ENCODE results near the gene FNIP2.
"Not testable (repeated sequence)": the region's sequence is repeated elsewhere in the genome, so short reads cannot be mapped to it uniquely, and the experiment has no call there.

FNIP2 gene

DNA sequence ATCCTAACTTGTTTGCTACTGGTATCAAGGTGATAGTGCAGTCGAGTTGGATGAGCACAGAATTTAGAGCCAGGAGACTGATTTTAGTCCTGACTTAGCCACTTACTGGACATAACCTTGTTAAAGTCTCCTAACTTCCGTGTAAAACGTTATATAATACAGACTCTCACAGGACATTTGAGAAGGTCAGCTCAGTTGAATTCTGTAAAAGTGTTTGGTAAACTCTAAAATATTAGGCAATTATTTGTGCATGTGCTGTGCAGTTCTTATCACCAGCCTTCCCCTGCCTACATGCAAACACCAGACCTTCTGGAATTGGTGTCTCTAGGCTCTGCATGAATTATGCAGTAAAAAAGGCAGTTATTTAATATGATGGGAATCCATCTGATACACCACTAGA lies 45.4 kb downstream of the FNIP2 start:
- DNase-seq (ENCODE audit: low read depth in 2 of 2) = no peak

DNA sequence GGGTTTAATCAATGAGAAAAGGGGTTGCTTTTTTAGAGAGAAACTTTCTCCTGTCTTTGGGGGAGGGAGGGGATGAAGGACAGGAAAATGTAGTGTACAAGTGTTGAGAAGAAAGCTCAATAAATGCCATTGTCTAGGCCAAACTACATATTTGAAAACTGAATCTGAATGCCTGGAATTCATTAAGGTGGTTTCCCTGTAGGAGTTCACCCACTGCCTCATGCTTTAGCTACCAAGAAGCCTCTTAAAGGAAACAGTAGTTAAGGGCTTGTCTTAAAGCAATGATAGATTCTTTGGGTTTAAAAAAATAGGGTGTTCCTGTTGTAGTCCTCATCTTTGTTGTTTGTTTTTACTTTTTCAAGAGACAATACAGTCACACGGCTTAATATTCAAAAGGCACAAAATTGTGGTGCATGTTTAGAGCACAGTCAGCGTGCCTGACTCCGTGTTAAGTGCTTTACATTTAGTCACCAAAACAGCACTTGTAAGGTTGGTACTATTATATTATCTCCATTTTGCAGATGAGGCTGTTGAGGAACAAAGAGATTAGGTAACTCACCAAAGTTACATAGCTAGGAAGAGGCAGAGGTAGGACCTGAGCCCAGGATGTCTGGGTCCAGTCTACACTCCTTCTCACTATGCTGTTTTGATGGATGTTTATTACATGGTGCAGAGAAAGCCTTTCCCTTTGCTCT lies 46.0 kb downstream of the FNIP2 start:
- DNase-seq (ENCODE audit: low read depth in 2 of 2) = no peak

DNA sequence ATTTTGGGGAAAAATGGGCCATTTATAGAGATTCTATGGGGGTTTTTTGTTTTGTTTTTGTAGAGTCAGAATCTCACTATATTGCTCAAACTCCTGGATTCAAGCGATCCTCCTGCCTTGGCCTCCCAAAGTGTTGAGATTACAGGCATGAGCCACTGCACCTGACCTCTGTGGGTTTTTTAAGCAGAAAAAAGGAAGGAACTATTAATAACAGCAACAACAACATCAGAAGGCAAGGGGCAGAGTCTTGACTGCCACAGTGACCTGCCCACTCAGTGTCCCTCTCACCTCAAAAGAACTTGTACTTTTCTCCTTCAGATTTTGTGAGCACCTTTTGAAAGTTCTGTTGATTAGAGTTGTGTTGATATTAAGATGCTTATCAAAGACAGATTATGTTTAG lies 48.1 kb downstream of the FNIP2 start:
- DNase-seq (ENCODE audit: low read depth in 2 of 2) = no peak

DNA sequence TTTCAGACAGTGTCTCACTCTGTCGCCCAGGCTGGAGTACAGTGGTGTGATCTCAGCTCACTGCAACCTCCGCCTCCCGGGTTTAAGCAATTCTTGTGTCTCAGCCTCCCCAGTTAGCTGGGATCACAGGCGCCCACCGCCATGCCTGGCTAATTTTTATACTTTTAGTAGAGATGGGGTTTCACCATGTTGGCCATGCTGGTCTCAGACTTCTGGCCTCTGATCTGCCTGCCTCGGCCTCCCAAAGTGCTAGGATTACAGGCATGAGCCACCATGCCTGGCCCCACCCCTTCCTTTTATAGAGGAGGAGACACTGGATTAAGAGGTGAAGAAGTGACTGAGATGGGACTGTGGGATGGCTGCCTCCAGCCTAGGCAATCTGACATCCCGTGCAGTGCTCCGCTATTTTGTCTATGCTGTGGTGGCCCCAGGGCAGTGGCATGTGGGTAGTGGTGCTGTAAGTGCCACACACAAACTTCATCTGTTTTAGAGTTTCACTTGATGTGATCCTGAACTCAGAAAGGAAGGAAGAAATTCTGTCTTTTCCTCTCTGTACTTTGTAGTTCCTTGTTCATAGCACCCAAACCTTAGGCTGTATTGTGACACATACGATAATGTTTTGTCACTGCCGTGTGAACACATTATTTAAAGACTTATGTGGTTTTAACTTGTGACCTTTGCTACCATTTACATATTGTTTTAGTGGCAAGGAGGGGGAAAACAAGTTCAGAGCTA lies 48.9 kb downstream of the FNIP2 start:
- no peak for DNase-seq (ENCODE audit: low read depth in 2 of 2)

DNA sequence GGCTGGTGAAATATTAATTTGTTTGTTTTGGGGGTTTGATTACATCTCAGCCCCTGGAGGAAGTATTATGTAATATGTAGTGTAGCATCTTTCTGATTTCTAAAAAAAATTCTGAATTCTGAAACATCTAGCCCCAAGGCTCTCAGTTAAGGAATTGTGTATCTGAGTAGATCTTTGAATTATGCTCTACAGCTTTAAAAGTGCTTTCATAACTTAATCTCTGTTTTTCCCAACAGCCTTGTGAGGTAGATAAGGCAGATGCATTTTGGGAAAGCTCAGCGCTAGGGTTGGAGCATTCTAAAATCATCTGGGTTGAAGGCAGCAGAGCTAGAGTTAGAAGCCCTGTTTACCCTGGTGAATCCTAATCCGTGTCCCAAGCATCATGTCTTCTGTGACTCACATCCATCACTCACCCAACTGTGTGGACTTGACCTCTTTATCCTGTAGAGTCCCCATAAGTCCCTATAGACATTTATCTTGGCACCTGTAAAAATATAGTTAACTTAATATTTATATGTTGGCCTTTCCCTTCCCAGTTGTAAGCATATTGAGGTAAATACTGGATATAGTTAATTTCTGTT lies 49.8 kb downstream of the FNIP2 start:
- no peak for DNase-seq (ENCODE audit: low read depth in 2 of 2)

DNA sequence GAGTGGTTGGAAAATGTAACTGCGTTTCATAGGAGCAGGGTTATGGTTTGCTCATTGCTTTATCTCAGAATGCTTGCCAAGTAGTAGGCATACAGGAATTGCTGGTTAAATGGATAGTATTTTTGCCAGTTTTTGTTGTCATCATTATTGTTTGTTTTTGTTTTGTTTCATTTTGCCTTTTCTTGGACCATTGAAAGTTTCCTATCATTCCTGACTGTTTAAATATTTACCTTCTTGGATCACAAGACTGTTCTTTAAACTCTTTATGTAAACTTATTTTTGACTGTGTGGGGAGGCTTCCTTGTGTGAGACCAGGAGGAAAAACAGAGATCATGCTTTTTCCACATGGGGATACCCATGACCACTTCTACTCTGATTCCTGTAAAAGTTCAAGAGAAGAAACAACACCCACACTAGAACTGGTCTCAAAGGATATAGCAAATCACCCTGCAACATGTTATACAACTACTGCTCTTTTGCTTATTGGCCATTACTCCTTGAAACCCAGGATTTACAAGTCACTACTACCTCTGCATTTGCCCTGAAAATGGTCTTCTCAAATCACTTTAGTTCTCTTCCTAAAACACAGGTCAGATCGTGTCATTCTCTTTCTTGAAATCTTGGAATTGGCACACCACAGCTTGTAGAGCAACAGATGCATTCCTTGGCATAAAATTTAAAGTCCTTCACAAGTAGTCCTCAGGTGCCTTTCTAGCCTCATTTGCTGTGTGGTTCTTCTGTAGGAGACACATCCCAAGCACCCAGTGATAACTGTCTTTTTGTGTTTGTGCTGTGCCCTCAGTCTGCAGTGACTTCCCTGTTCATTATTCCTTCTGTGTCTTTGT lies 51.3 kb downstream of the FNIP2 start:
- no peak for DNase-seq (ENCODE audit: low read depth in 2 of 2)

DNA sequence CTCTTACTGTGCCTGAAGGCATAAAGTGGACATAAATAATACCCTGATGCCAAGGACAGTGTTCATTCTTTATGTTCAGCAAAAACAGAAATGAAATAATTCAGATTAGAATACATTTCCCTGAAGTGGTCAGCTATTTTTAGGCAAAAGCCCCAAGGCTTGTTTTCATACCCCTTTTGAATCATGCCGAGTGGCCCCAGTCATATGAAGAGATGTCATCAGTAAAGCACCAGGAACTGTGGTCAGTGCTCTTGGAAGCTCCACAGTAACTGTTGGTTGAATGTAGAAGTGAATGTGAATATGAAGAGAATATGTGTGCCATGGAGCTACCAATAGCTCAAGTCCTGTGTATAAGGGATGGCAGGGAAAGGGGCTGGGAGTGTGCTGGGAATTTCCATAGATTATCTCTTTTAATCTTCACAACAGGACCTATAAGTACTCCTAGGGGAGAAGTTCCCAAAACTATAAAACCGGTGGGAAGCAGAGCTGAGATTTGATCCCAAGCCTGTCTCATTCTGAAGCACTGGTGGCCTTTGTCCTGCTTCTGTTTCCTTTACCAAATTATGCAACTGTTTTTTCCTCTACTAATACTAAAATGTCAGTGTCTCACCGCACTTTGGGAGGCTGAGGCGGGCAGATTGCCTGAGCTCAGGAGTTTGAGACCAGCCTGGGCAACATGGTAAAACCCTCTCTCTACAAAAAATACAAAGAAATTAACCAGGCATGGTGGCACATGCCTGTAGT lies 52.6 kb downstream of the FNIP2 start:
- no peak for DNase-seq (ENCODE audit: low read depth in 2 of 2)

DNA sequence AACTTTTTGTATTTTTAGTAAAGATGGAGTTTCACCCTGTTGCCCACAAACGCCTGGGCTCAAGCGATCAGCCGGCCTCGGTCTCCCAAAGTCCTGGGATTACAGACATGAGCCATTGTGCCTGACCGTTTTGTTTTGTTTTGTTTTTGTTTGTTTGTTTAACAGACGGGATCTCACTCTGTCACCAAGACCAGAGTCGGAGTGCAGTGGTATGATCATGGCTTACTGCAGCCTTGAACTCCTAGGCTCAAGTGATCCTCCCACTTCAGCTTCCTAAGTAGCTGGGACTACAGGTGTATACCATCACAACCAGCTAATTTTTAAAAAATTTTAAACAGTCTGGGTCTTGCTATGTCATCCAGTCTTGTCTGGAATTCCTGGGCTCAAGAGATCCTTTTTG lies 53.5 kb downstream of the FNIP2 start:
- DNase-seq (ENCODE audit: low read depth in 2 of 2) = no peak

DNA sequence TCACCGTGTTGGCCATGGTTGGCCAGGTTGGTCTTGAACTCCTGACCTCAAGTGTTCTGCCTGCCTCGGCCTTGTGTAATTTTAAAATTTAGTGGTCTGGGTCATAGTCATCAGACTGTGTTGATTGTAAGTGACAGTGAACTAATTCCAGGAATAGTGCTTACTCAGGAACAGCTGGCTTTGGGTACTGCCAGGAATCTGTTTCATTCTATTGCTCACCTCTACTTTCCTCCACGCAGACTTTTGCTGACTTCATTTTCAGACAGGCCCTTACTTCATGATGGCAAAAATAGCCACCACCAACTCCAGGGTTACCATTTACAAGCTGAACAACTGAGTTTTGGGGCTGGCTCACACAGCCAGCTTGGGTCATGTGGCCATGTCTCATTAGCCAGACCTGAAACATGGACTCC lies 54.6 kb downstream of the FNIP2 start:
- DNase-seq (ENCODE audit: low read depth in 2 of 2) = no peak

DNA sequence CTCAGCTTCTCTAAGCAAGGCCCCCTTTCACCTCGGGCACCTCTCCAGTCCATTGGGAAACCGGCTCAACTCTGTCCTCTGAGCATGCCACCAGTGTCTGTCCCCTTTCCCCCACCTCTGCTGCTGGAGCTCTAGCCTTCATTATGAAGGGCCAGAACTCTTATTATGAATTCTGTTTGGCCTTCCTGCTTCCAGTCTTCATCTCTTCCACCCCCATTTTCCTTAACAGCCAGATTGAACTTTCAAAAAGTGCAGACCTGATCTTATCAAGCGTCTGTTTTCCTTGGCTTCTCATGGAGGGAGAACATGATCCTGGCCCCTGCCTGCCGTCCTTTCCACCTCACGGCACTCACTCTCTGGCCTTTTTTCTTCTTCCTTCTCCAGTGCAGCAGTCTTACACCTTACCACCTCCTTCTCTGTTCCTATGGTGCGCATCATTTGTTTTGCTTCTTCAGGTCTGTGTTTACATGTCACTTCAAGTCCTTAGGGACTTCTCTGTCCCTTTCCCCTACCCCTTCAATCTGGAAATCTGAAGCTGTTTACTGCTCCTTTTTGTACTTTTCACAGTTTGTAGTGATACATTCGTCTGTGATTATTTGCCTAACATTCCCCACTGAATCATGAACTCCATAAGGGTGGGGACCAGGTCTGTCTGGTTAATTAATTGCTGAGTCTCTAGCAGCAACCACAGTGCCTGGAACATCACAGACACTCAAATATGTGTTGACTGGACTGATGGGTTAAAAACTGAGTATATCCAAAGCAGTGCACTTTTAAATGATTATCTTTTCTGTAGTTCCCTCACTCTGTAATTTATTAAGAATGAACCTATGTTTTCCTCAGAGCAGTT lies 55.8 kb downstream of the FNIP2 start:
- DNase-seq (ENCODE audit: low read depth in 2 of 2) = no peak

DNA sequence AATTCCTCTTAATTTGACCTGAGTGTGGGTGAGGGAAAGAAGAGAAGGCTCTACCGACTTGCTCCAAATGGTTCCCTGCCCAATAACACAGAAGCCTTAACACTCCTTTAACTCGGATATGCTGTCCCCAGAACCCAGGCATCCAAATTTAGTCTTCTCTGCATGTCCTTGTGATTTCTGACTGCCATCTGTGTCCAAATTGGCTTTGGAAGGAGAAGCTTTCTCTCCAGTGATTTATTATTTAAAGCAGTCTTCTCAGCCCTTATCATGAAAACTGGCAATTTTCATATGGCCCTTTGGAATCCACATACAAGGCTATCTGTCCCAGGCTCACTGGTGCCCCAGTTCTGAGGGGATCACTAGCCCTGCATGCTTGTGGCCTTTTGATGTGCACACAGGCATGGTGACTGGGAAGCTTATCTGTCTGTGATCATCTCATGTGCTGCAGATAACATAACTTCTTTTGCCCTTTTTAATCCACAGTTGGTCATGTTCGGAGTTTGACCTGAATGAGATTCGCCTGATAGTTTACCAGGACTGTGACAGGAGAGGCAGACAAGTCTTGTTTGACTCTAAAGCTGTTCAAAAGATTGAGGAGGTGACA lies 56.7 kb downstream of the FNIP2 start:
- no peak for DNase-seq (ENCODE audit: low read depth in 2 of 2)

DNA sequence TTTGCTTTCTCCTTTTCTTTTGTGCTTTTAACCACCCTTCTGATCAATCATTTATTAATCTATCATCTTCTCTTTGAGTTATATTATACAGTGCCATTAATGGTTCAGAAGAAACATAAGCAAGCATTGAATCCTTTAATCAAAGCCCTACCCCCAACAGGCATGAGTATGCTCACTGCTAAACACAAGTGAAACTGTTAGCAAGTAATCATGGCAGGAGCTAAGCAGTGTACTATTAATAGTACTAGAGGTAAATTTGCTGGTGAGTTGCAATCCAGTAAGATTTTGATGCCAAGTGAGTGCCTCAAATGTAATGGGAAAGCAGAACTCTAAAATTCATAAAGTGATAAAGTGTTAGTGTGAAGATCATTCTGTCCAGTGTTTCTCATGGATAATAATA lies 57.2 kb downstream of the FNIP2 start:
- DNase-seq (ENCODE audit: low read depth in 2 of 2) = no peak

DNA sequence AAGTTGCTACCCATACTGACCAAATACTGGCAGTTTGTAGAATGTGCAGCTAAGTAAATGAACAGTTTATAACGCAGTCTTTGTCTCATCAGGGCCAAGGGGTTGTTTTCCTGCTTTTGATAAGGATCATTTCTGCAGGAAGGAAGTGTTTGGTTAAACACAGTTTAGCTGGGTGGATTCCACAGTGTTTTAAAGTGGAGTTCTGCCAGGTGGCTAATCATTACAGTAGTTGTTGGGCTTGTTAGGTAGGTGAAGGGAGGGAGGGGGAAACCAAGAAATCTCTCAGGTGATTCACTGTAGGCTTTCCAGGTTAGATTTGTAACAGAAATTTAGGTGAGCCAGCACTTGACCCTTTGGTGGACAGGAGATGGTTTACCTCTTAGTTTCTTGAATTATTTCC lies 58.1 kb downstream of the FNIP2 start:
- DNase-seq (ENCODE audit: low read depth in 2 of 2) = no peak

DNA sequence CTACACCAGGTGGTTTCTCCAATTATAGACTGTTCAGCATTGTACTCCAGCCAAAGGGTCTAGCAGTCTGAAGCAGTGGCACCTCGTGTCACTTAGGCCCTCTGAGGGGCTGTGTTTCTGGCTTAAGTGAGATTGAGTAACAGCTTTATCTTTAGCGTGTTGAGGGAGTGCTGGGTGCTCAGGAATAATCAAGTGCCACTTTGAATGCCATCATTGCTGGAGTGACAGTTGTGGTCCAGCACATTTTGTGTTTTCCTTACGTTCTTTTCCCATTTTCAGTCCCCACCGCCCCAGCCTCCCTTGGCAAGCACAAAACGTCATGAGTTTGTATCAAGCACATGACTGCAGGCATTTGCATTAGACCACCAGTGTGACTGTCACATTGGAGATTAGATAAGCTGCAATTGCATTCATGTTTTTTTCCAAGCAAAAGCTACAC lies 58.7 kb downstream of the FNIP2 start:
- no peak for DNase-seq (ENCODE audit: low read depth in 2 of 2)

DNA sequence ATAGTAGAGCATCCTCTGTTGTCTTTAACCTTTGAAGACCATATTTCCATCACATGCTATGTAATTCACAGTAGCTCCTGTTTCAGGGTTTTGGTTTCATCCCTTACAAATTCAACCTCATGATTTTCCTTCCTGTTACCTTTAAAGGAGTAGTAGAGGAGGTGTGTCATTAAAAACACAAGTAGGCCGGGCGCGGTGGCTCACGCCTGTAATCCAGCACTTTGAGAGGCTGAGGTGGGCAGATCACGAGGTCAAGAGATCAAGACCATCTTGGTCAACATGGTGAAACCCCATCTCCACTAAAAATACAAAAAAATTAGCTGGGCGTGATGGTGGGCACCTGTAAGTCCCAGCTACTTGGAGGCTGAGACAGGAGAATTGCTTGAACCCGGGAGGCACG lies 59.3 kb downstream of the FNIP2 start:
- not testable (repeated sequence) for DNase-seq (ENCODE audit: low read depth in 2 of 2)

DNA sequence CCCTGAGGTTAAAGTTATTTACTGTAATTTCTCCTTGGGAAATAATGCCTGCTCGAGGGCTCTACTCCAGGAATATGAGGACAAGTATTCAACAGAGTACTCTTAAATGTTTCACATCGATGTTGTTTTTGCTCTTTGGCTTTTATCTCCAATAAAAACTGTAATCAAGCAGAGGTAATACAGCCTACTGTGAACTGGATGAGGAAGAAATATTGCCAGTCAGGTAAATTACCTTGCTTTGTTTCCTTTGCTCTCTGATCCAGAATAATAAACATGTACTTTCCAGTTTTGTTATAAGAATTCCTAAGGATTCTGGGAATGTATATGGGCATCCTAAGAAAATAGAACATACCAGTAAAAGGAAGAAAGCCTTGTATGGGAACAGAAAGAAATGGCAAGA lies 60.4 kb downstream of the FNIP2 start:
- no peak for DNase-seq (ENCODE audit: low read depth in 2 of 2)

DNA sequence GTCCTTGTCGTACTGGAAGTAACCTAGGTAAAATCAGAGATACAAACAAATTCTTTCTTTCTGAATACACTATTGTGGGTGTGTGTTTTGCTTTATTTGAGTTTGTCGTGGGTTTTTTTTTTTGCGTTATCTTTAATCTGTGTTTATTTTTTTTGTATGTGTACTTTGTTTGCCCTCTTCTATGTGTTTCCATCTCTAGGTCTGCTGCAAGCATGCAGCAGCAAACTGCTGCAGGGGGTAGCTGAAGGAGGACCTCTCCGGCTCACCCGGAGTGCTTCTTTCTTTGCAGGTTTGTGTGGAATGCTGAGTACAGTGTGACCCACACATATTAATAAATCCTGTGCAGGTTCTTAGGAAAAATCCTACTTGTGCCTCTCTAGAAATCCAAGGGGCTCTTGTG lies 64.8 kb downstream of the FNIP2 start:
- DNase-seq (ENCODE audit: low read depth in 2 of 2) = no peak

DNA sequence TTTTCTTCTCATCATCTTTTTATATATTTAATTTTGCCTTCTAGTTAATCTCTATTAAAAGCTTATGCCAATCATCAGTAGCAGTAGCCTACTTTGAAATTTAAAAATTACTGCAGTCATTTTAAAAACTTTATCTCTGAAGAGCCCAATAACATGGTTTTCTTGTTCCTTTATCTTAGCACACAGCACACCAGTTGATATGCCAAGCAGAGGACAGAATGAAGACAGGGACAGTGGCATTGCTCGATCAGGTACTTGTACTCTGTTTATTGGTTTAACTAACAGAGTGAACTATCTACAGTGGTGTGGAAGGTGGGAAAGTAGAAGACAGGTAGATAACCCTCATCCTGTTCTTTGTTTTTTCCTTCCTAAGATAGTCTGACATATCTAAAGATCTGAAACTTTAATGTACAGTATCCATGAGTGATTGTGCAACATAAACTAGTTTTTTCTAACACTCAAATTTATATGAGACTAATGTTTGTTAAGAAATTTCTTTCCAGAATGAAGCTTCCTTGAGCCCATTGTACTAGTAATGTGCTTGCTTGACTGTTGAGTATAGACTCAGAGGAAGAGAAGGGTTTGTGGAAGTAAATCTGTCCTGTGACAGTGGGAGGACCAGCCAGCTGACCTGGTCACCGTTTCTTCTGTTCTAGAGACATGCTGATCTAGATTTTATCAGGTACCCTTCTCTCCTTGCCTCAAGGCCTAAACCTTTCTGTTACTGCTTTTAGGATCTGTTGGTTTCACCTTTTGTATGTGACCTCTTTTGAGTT lies 66.6 kb downstream of the FNIP2 start:
- no peak for DNase-seq (ENCODE audit: low read depth in 2 of 2)

DNA sequence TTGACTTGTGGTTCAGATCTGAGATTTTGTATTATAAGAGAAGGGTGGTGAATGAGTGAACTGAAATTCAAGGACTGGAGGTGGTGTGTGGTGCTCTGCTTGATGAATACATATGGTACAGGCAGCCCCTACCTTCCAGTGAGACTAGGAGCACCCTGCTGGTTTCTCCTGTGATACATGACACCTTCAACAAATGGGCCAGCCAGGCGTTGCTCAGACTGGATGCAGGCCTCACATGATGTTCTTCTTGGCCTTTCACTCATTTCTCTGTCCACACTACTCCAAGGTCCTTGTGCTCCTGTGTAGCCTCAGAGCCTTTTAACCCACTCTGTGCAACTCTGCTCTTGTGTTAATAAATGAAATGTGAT lies 67.2 kb downstream of the FNIP2 start:
- no peak for DNase-seq (ENCODE audit: low read depth in 2 of 2)

Measured in stimulated activated CD8-positive, alpha-beta memory T cell treated with anti-CD3 and anti-CD28 coated beads, Interleukin-15, amount 100 ng/mL, for 48 hours (primary cell).